IPS DF 4.7 (cell line): ENCODE measurements around the gene TRNP1.
A peak's percentile ranks its signal among the peaks of the same experiment; 100 is the strongest.
"Not testable (repeated sequence)": the region's sequence is repeated elsewhere in the genome, so short reads cannot be mapped to it uniquely, and the experiment has no call there.

Source experiments
- DNase-seq: peaks from one replicate; pipeline ENCODE4 v3.0.0-alpha.2; 2013; ENCODE audit warnings: low spot score; ENCODE audit errors: extremely low read depth

TRNP1 gene

GRCh38 chr1:26972390-26972789 is 21.1 kb upstream of the TRNP1 start:
- no peak for DNase-seq

GRCh38 chr1:26972821-26973220 is 20.7 kb upstream of the TRNP1 start:
- DNase-seq: no peak

GRCh38 chr1:26976621-26977510 is 16.6 kb upstream of the TRNP1 start:
- DNase-seq: no peak

- no peak for DNase-seq
Measured at GRCh38 chr1:26978901-26979300, 14.6 kb upstream of the TRNP1 start.

GRCh38 chr1:26981146-26981846 is 12.2 kb upstream of the TRNP1 start:
- no peak for DNase-seq

- no peak for DNase-seq
Measured at GRCh38 chr1:26983863-26984262, 9.6 kb upstream of the TRNP1 start.

- DNase-seq: no peak
Measured at GRCh38 chr1:26984291-26984690, 9.2 kb upstream of the TRNP1 start.

GRCh38 chr1:26986658-26987057 is 6.8 kb upstream of the TRNP1 start:
- no peak for DNase-seq

- not testable (repeated sequence) for DNase-seq
Measured at GRCh38 chr1:26989403-26990109, 3.9 kb upstream of the TRNP1 start.

- no peak for DNase-seq
Measured at GRCh38 chr1:26991310-26992116, 2.0 kb upstream of the TRNP1 start.

- DNase-seq: no peak
Measured at GRCh38 chr1:26994020-26994786, 711 bp downstream of the TRNP1 start.

- DNase-seq: no peak
Measured at GRCh38 chr1:26994787-26995517, 1.5 kb downstream of the TRNP1 start.

- no peak for DNase-seq
Measured at GRCh38 chr1:26996024-26996423, 2.5 kb downstream of the TRNP1 start.

GRCh38 chr1:26996665-26997064 is 3.2 kb downstream of the TRNP1 start:
- DNase-seq: no peak

GRCh38 chr1:26998429-26999300 is 5.2 kb downstream of the TRNP1 start:
- no peak for DNase-seq

GRCh38 chr1:26999440-26999987 is 6.0 kb downstream of the TRNP1 start:
- DNase-seq: peak; percentile 99

- no peak for DNase-seq
Measured at GRCh38 chr1:27000090-27000816, 6.8 kb downstream of the TRNP1 start.
